ENCODE results near the gene ANKS4B. TPM values are rescaled to one million over a fixed set of nuclear protein-coding genes. Genes with fewer than 3 reads are reported as not detected.
A peak's percentile ranks its signal among the peaks of the same experiment; 100 is the strongest.

Gene ANKS4B
- under 1 TPM in 1 of 2 donors, not detected in 1; 0.78 TPM for total RNA-seq

GRCh38 chr16:21233521-21234150, at the start of gene ANKS4B:
Gene ANKS4B (plus strand): TSS chr16:21233699. CDS start chr16:21233738, 39 bp downstream.
- H3K27me3 ChIP-seq = no peaks in the 10 kb centered on the region
- DNase-seq (peak; percentile 29 to 58 (median 49)), ATAC-seq (peak; percentile 75)
- intact Hi-C loops (cut with DNase I) = no loop called here
- H3K36me3 ChIP-seq (replicated peaks in 1 of 2; ENCODE audit: insufficient read depth in 1 of 2, low read depth in 2 of 2) = no peaks in the 10 kb centered on the region
- peaks cover 8% of the 10 kb centered on the region for H3K4me1 ChIP-seq
- no peak within 1 kb of the TSS for H3K27ac ChIP-seq
- H3K9me3 ChIP-seq = no peaks in the 10 kb centered on the region
- TF ChIP-seq CTCF (IDR thresholded peaks at IDR 0.05) (no peak), POLR2A (IDR thresholded peaks at IDR 0.05) (peak in 1 of 3 donors; percentile 15)
- no peak within 1 kb of the TSS for H3K4me3 ChIP-seq
- 25 to 34% methylated on average over 11 of the region's 11 CpGs for whole genome bisulfite sequencing, 2 donors

- TF ChIP-seq CTCF (IDR thresholded peaks at IDR 0.05) = no peak
- TF ChIP-seq POLR2A (IDR thresholded peaks at IDR 0.05) = no peak
- H3K9me3 ChIP-seq = no peaks in the 10 kb centered on the region
- ATAC-seq (no peak), DNase-seq (no peak)
- intact Hi-C loops (cut with DNase I) = no loop called here
- WGBS, 2 donors = 66 to 79% methylated on average over 3 of the region's 3 CpGs
- no peaks in the 10 kb centered on the region for H3K27me3 ChIP-seq
- H3K27ac ChIP-seq = no peak overlapping the region
- peaks cover 0 to 16% of the 10 kb centered on the region in 2 donors for H3K36me3 ChIP-seq (replicated peaks in 1 of 2; ENCODE audit: insufficient read depth in 1 of 2, low read depth in 2 of 2)
- H3K4me1 ChIP-seq = peaks cover 8% of the 10 kb centered on the region
- no peak overlapping the region for H3K4me3 ChIP-seq
Measured at GRCh38 chr16:21183995-21184394, 49.5 kb upstream of the ANKS4B start.

GRCh38 chr16:21184834-21185233, 48.7 kb upstream of the ANKS4B start:
- H3K9me3 ChIP-seq = no peaks in the 10 kb centered on the region

GRCh38 chr16:21185659-21186325, 47.7 kb upstream of the ANKS4B start:
- H3K9me3 ChIP-seq = no peaks in the 10 kb centered on the region
- DNase-seq (no peak), ATAC-seq (no peak)
- no peak for TF ChIP-seq CTCF (IDR thresholded peaks at IDR 0.05)
- no peak for TF ChIP-seq POLR2A (IDR thresholded peaks at IDR 0.05)
- H3K36me3 ChIP-seq (replicated peaks in 1 of 2; ENCODE audit: insufficient read depth in 1 of 2, low read depth in 2 of 2) = peaks cover 0 to 8% of the 10 kb centered on the region in 2 donors
- no peak overlapping the region for H3K27ac ChIP-seq
- intact Hi-C loops (cut with DNase I) = no loop called here
- 70 to 76% methylated on average over 9 to 12 of the region's 12 CpGs for WGBS, 2 donors
- no peaks in the 10 kb centered on the region for H3K27me3 ChIP-seq
- peaks cover 8% of the 10 kb centered on the region for H3K4me1 ChIP-seq
- no peak overlapping the region for H3K4me3 ChIP-seq

More at GRCh38 chr16:21184834-21185233, 48.7 kb upstream of the ANKS4B start:
- intact Hi-C loops (cut with DNase I) = no loop called here
- Histone ChIP-seq H3K27me3 (no peaks in the 10 kb centered on the region), H3K4me3 (no peak overlapping the region), H3K36me3 (replicated peaks in 1 of 2; ENCODE audit: insufficient read depth in 1 of 2, low read depth in 2 of 2) (peaks cover 0 to 12% of the 10 kb centered on the region in 2 donors), H3K27ac (no peak overlapping the region), H3K4me1 (peaks cover 8% of the 10 kb centered on the region)
- WGBS, 2 donors = 73 to 82% methylated on average over 3 of the region's 3 CpGs
- no peak for DNase-seq
- ATAC-seq = no peak
- TF ChIP-seq POLR2A (IDR thresholded peaks at IDR 0.05) (no peak), CTCF (IDR thresholded peaks at IDR 0.05) (no peak)

Measured in body of pancreas (tissue), 4 donors.